Naive thymus-derived CD4-positive, alpha-beta T cell (primary cell): ENCODE measurements around the gene PHACTR1. TPM values are rescaled to one million over a fixed set of nuclear protein-coding genes. Genes with fewer than 3 reads are reported as not detected.

Experiments used
- ATAC-seq: fragments of 150-1000 bp; cut with Tn5 transposase; 2 replicates; pipeline ENCODE4 v1.10.0; 2021; ENCODE audit warnings: mild to moderate bottlenecking, moderate library complexity
- CTCF ChIA-PET: fragments of 350-600 bp; sonication (Branson Sonifier 250); formaldehyde crosslinking; loops from one replicate; lab custom pipeline; 2021; ENCODE audit warnings: antibody characterized with exemption; lab: Charles Lee
- POLR2A ChIA-PET: fragments of 350-600 bp; sonication (Branson Sonifier 250); formaldehyde crosslinking; loops from one replicate; lab custom pipeline; 2021; ENCODE audit warnings: antibody characterized with exemption, inconsistent platforms; lab: Charles Lee
- DNase-seq, 9 donors: peaks; one replicate each; pipeline versions ENCODE4 v3.0.0 to v3.0.0-alpha.2; 2020 to 2022; ENCODE audit warnings: mixed read lengths in 1 of 9
- H3K27ac ChIP-seq: one replicate; pipeline ENCODE4 v1.7.0; 2013; ENCODE audit warnings: mild to moderate bottlenecking, low read depth, low read length, moderate library complexity
- H3K27me3 ChIP-seq, 2 donors: one replicate each; pipeline ENCODE4 v1.7.0; 2013; ENCODE audit warnings: low read length in 2 of 2, mild to moderate bottlenecking in 2 of 2, moderate library complexity in 2 of 2; ENCODE audit not compliant: control insufficient read depth in 2 of 2, insufficient read depth in 2 of 2
- H3K36me3 ChIP-seq, 3 experiments: 1 replicate in 2 of 3; 2 replicates in 1 of 3; pipeline ENCODE4 v1.7.0; 2013; ENCODE audit warnings: low read length in 3 of 3, mild to moderate bottlenecking in 3 of 3, moderate library complexity in 1 of 3; ENCODE audit not compliant: insufficient read depth in 3 of 3, control insufficient read depth in 2 of 3
- H3K4me1 ChIP-seq, 2 donors: one replicate each; pipeline ENCODE4 v1.7.0; 2013; ENCODE audit warnings: low read length in 2 of 2, mild to moderate bottlenecking in 2 of 2, moderate library complexity in 1 of 2; ENCODE audit not compliant: control insufficient read depth in 2 of 2, insufficient read depth in 2 of 2
- H3K4me3 ChIP-seq: 2 replicates; pipeline ENCODE4 v1.7.0; 2013; ENCODE audit warnings: mild to moderate bottlenecking, low read length
- H3K9me3 ChIP-seq, 3 experiments: 1 replicate in 2 of 3; 2 replicates in 1 of 3; pipeline ENCODE4 v1.7.0; 2013; ENCODE audit warnings: low read length in 3 of 3; ENCODE audit not compliant: control insufficient read depth in 2 of 3
- H3K27ac Mint-ChIP-seq, 9 donors: one replicate each; pipeline ENCODE4 v1.8.0; 2020 to 2022; ENCODE audit warnings: mixed read lengths in 9 of 9, mild to moderate bottlenecking in 8 of 9, moderate library complexity in 5 of 9, inconsistent platforms in 2 of 9
- H3K27me3 Mint-ChIP-seq, 5 donors: one replicate each; pipeline ENCODE4 v1.8.0; 2021 to 2022; ENCODE audit warnings: mixed read lengths in 5 of 5, mild to moderate bottlenecking in 1 of 5
- H3K36me3 Mint-ChIP-seq, 5 donors: one replicate each; pipeline ENCODE4 v1.8.0; 2020 to 2022; ENCODE audit warnings: mixed read lengths in 5 of 5, mild to moderate bottlenecking in 3 of 5, inconsistent platforms in 1 of 5
- H3K4me1 Mint-ChIP-seq, 7 donors: one replicate each; pipeline ENCODE4 v1.8.0; 2020 to 2022; ENCODE audit warnings: mixed read lengths in 7 of 7, mild to moderate bottlenecking in 3 of 7, inconsistent platforms in 1 of 7
- H3K4me3 Mint-ChIP-seq, 10 donors: one replicate each; pipeline ENCODE4 v1.8.0; 2020 to 2022; ENCODE audit warnings: mild to moderate bottlenecking in 10 of 10, mixed read lengths in 10 of 10, moderate library complexity in 6 of 10, inconsistent platforms in 2 of 10
- H3K9me3 Mint-ChIP-seq, 11 donors: one replicate each; pipeline ENCODE4 v1.8.0; 2020 to 2022; ENCODE audit warnings: mixed read lengths in 11 of 11, mild to moderate bottlenecking in 4 of 11, inconsistent platforms in 1 of 11, moderate library complexity in 1 of 11
- intact Hi-C, 2 donors: fragments of 100-400 bp; cut with micrococcal nuclease; formaldehyde crosslinking; loops; one replicate each; pipeline ENCODE4 v1.15.1; 2023
- polyA plus RNA-seq, 2 donors: library from polyadenylated mRNA; unstranded; fragments of 300-500 nt; fragmentation: Illumina TruSeq; gene quantifications; one replicate each; pipeline ENCODE4 v1.2.3, GENCODE V29; 2021
- total RNA-seq, 6 experiments: library from RNA in 5 of 6; stranded (reverse) in 5 of 6; gene quantifications; 1 replicate in 5 of 6; 2 replicates in 1 of 6; pipeline ENCODE4 v1.2.3 and lab custom pipeline; 2021 to 2026

PHACTR1 gene
- total and polyA plus RNA-seq, 7 experiments from 2014 or later: 0.18 to 43.1 (median 0.62) TPM

DNA sequence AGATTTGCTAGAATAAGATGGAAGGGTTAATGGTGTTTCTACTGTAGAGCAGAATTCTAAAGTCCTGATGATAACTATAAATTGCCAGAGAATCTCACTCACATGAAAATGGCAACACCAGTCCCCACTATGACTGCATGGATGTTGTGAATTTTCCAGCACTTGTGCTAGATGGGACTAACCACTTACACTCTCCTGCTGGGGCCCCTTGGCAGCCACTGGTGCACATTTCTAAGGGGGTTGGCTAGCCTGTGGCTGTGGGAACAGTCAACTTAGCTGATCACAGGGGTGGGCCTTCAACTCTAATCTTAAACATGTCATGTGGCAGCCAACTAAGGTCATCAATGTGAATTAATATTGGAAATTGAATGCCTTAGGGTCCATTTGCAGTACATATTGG is 271.2 kb downstream of the PHACTR1 start:
- ChIA-PET CTCF (no interaction called here), POLR2A (no interaction called here)
- Mint-ChIP-seq H3K9me3 (peaks cover 0 to 8% (median 0%) of the 10 kb centered on the region in 11 donors), H3K4me3 (no peak overlapping the region), H3K27me3 (peaks cover 3 to 30% (median 12%) of the 10 kb centered on the region in 5 donors), H3K36me3 (no peaks in the 10 kb centered on the region), H3K4me1 (no peaks in the 10 kb centered on the region), H3K27ac (no peak overlapping the region)
- DNase-seq: no peak
- Histone ChIP-seq H3K36me3 (no peaks in the 10 kb centered on the region), H3K27ac (no peak overlapping the region), H3K4me1 (no peaks in the 10 kb centered on the region), H3K27me3 (no peaks in the 10 kb centered on the region), H3K9me3 (no peaks in the 10 kb centered on the region), H3K4me3 (no peak overlapping the region)
- no peak for ATAC-seq
- intact Hi-C loops: no loop called here

DNA sequence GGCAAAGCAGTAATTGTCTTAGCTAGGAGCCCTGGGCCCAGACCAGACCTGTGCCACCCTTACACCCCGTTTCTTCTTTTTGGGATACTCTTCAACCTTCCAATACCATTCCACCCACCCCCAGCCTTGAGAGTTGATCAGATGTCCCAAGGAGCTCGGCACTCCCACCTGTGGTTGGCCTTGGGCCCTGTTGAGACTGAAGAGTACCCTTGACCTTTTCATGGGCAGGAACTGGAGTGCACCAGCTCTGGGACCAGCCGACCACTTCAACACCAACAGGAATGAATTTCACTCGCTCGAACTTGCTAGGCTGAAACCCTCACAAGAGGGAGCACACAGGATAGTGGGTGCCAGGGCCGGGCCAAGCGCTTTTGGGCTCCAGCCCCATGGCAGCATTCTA is 273.6 kb downstream of the PHACTR1 start:
- POLR2A ChIA-PET: no interaction called here
- H3K27me3 ChIP-seq: no peaks in the 10 kb centered on the region
- no peak for ATAC-seq
- no peaks in the 10 kb centered on the region for H3K4me1 ChIP-seq
- no peaks in the 10 kb centered on the region for H3K4me1 Mint-ChIP-seq
- H3K4me3 ChIP-seq: no peak overlapping the region
- no peak overlapping the region for H3K27ac ChIP-seq
- no peak overlapping the region for H3K27ac Mint-ChIP-seq
- DNase-seq: no peak
- no peaks in the 10 kb centered on the region for H3K36me3 ChIP-seq
- no peak overlapping the region for H3K4me3 Mint-ChIP-seq
- CTCF ChIA-PET: no interaction called here
- intact Hi-C loops: no loop called here
- peaks cover 0 to 18% (median 5%) of the 10 kb centered on the region in 11 donors for H3K9me3 Mint-ChIP-seq
- no peaks in the 10 kb centered on the region for H3K9me3 ChIP-seq
- no peaks in the 10 kb centered on the region for H3K36me3 Mint-ChIP-seq
- H3K27me3 Mint-ChIP-seq: peaks cover 12 to 49% (median 31%) of the 10 kb centered on the region in 5 donors

DNA sequence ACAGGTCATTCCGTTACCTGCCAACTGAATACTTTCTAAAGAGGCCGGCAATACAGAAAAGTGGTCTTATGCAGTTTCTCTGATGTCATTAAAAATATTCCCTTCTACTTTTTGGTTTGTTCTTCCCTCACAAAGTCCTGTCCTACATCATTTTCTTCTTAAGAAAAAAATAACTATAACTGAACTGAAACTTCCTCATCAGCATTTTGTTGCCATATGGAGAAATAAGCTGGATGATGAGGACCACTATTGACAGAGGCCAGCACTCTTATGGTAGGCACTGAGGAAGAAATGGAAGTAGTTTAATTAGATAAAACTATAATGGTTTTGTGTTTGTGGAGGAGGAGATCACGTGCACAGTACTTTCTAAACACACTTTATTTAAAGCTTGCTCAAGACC is 274.9 kb downstream of the PHACTR1 start:
- Mint-ChIP-seq H3K36me3 (no peaks in the 10 kb centered on the region), H3K4me3 (no peak overlapping the region), H3K9me3 (peaks cover 0 to 18% (median 5%) of the 10 kb centered on the region in 11 donors), H3K27ac (no peak overlapping the region), H3K27me3 (peaks cover 12 to 54% (median 35%) of the 10 kb centered on the region in 5 donors), H3K4me1 (no peaks in the 10 kb centered on the region)
- Histone ChIP-seq H3K4me3 (no peak overlapping the region), H3K27ac (no peak overlapping the region), H3K27me3 (no peaks in the 10 kb centered on the region), H3K36me3 (no peaks in the 10 kb centered on the region), H3K9me3 (no peaks in the 10 kb centered on the region), H3K4me1 (no peaks in the 10 kb centered on the region)
- ATAC-seq (no peak), DNase-seq (no peak)
- intact Hi-C loops: no loop called here
- POLR2A ChIA-PET: no interaction called here
- CTCF ChIA-PET: no interaction called here

GRCh38 chr6:12992770-12993169 is 276.2 kb downstream of the PHACTR1 start:
- ATAC-seq (no peak), DNase-seq (no peak)
- no peak overlapping the region for H3K27ac Mint-ChIP-seq
- H3K27me3 Mint-ChIP-seq: peaks cover 12 to 55% (median 27%) of the 10 kb centered on the region in 5 donors
- Histone ChIP-seq H3K9me3 (no peaks in the 10 kb centered on the region), H3K27me3 (no peaks in the 10 kb centered on the region), H3K4me3 (no peak overlapping the region), H3K36me3 (no peaks in the 10 kb centered on the region), H3K27ac (no peak overlapping the region), H3K4me1 (no peaks in the 10 kb centered on the region)
- intact Hi-C loops: no loop called here
- peaks cover 0 to 18% (median 5%) of the 10 kb centered on the region in 11 donors for H3K9me3 Mint-ChIP-seq
- H3K4me1 Mint-ChIP-seq: no peaks in the 10 kb centered on the region
- CTCF ChIA-PET: no interaction called here
- POLR2A ChIA-PET: no interaction called here
- no peaks in the 10 kb centered on the region for H3K36me3 Mint-ChIP-seq
- H3K4me3 Mint-ChIP-seq: no peak overlapping the region

DNA sequence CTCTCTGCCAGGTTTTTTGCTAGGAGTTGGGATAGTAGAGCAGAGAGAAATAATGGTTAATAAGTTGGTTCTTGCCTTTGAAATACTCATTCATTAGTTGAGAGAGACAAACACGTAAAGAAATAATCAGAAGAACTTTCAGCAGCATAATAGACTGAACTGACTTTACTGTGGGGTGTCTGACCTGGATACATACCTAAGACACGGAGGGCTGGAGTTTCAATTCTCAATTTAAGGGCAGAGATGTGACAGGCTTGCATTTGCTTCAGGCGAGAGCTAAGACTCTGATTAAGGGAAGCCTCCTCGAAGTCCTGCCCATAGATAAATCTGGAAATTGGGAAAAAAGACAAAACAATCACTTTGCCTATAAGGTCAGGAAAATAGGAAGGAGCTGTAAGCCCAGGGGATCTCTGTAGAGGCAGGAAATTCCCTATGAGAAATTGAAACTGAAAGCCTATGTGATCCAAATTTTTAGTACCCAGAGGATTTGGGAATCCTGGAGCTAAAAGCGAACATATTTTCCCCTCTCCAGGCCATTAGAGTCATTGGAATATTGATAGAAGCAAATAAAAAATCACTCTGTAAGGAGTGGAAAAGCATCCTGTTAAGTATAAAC is 276.8 kb downstream of the PHACTR1 start:
- no peaks in the 10 kb centered on the region for H3K36me3 Mint-ChIP-seq
- ChIA-PET CTCF (no interaction called here), POLR2A (no interaction called here)
- no peaks in the 10 kb centered on the region for H3K9me3 ChIP-seq
- DNase-seq (no peak), ATAC-seq (no peak)
- no peaks in the 10 kb centered on the region for H3K36me3 ChIP-seq
- H3K4me3 ChIP-seq: no peak overlapping the region
- no peak overlapping the region for H3K27ac Mint-ChIP-seq
- H3K27ac ChIP-seq: no peak overlapping the region
- H3K27me3 Mint-ChIP-seq: peaks cover 12 to 55% (median 27%) of the 10 kb centered on the region in 5 donors
- no peaks in the 10 kb centered on the region for H3K4me1 ChIP-seq
- peaks cover 0 to 18% (median 5%) of the 10 kb centered on the region in 11 donors for H3K9me3 Mint-ChIP-seq
- intact Hi-C loops: no loop called here
- H3K27me3 ChIP-seq: no peaks in the 10 kb centered on the region
- H3K4me1 Mint-ChIP-seq: no peaks in the 10 kb centered on the region
- no peak overlapping the region for H3K4me3 Mint-ChIP-seq

DNA sequence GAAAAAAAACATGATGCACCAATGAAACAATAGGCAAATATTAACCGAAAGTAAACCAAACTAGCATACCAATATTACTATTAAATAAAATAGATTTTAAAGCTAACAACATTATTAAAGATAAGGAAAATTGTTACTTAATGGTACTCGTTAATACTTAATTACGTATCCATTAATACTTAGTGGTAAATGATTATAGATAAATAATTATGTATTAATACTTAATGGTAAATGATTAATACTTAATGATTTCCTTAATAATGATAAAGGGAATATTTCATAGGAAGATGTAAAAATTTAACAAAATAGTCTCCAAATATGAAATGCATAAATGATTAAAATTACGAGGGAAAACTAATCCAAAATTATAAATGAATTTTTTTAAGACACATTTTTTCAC is 278.9 kb downstream of the PHACTR1 start:
- no peaks in the 10 kb centered on the region for H3K36me3 ChIP-seq
- ChIA-PET POLR2A (no interaction called here), CTCF (no interaction called here)
- no peaks in the 10 kb centered on the region for H3K9me3 ChIP-seq
- Mint-ChIP-seq H3K36me3 (no peaks in the 10 kb centered on the region), H3K4me1 (no peaks in the 10 kb centered on the region), H3K27ac (no peak overlapping the region), H3K4me3 (no peak overlapping the region), H3K27me3 (peaks cover 11 to 46% (median 27%) of the 10 kb centered on the region in 5 donors), H3K9me3 (peaks cover 0 to 18% (median 5%) of the 10 kb centered on the region in 11 donors)
- no peaks in the 10 kb centered on the region for H3K4me1 ChIP-seq
- ATAC-seq (no peak), DNase-seq (no peak)
- no peak overlapping the region for H3K27ac ChIP-seq
- no peaks in the 10 kb centered on the region for H3K27me3 ChIP-seq
- intact Hi-C loops: no loop called here
- H3K4me3 ChIP-seq: no peak overlapping the region

GRCh38 chr6:13000537-13000936 is 284.0 kb downstream of the PHACTR1 start:
- Mint-ChIP-seq H3K4me1 (peaks cover 0 to 2% (median 0%) of the 10 kb centered on the region in 7 donors), H3K36me3 (no peaks in the 10 kb centered on the region), H3K27me3 (peaks cover 0 to 25% (median 12%) of the 10 kb centered on the region in 5 donors), H3K27ac (no peak overlapping the region), H3K9me3 (no peaks in the 10 kb centered on the region), H3K4me3 (no peak overlapping the region)
- Histone ChIP-seq H3K4me3 (no peak overlapping the region), H3K27ac (no peak overlapping the region), H3K27me3 (no peaks in the 10 kb centered on the region), H3K36me3 (no peaks in the 10 kb centered on the region), H3K4me1 (no peaks in the 10 kb centered on the region), H3K9me3 (no peaks in the 10 kb centered on the region)
- ATAC-seq (no peak), DNase-seq (no peak)
- POLR2A ChIA-PET: no interaction called here
- CTCF ChIA-PET: no interaction called here
- intact Hi-C loops: no loop called here
